ENCODE results near the gene OSBPL10. TPM values are rescaled to one million over a fixed set of nuclear protein-coding genes. Genes with fewer than 3 reads are reported as not detected.

The OSBPL10 gene
- total RNA-seq, 1 donor from 2014 or later = 24.4 TPM

DNA sequence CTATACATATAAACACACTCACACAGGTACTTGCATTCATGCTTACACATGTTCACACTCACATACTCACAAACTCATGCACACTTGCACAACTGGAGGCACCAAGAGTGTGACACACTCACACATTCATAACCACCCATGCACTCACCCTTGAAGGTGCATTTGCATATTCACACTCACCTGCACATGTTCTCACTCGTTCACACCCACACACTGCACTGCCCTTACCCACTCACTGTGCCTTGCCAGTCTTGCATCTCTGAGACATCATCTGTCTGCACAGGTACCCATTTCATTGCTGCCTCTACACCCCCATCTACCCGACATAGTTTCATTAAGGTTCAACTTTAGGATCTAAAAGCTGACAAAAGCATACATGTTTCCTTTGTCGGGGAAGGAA, 95.8 kb downstream of the OSBPL10 start:
- Mint-ChIP-seq H3K4me3 (no peak overlapping the region), H3K27ac (no peak overlapping the region), H3K36me3 (no peaks in the 10 kb centered on the region), H3K9me3 (peaks cover 5% of the 10 kb centered on the region), H3K4me1 (ENCODE audit: unreplicated experiment) (peaks cover 11% of the 10 kb centered on the region), H3K27me3 (no peaks in the 10 kb centered on the region)
- TF ChIP-seq CTCF (conservative IDR thresholded peaks at IDR 0.05) = no peak
- DNase-seq (ENCODE audit: extremely low spot score, unreplicated experiment) = no peak

DNA sequence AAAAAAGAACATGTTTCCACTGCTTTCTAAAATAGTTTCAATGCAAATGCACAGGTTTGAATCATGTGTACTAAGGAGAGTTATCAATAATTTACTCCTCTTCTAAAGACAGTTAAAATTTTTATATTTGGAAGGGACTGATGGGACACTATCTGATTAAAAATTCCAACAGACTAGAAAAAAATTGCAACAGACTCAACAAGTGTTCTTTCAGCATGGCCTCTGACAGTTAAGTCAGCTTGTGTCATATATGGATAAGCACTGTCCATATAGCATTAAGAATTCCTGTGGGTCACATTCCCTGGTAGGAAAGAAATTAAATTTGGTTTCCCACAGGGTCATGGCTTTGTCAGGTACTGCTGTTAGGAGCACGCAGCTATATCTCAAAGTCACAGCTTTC, 96.8 kb downstream of the OSBPL10 start:
- Mint-ChIP-seq H3K27me3 (no peaks in the 10 kb centered on the region), H3K27ac (no peak overlapping the region), H3K4me3 (no peak overlapping the region), H3K9me3 (peaks cover 5% of the 10 kb centered on the region), H3K4me1 (ENCODE audit: unreplicated experiment) (peaks cover 11% of the 10 kb centered on the region), H3K36me3 (no peaks in the 10 kb centered on the region)
- DNase-seq (ENCODE audit: extremely low spot score, unreplicated experiment) = no peak
- no peak for TF ChIP-seq CTCF (conservative IDR thresholded peaks at IDR 0.05)

DNA sequence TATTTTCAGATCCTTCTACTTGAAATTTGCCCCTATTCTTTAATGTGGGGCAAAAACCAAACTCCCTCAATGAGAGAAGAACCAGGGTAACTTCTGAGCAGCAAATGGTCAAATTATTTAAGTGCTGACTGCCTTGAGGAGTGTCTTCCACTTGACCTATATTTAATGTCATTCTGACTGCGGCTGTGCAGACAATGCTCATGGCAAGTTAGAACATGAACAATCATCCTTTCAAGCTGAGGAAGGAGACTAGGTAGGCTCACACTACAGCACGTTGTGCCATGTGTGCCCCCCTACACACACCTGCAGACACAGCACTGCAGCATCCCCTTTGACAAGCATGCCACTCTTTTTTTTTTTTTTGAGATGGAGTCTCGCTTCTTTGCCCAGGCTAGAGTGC, 98.2 kb downstream of the OSBPL10 start:
- H3K27ac Mint-ChIP-seq = no peak overlapping the region

DNA sequence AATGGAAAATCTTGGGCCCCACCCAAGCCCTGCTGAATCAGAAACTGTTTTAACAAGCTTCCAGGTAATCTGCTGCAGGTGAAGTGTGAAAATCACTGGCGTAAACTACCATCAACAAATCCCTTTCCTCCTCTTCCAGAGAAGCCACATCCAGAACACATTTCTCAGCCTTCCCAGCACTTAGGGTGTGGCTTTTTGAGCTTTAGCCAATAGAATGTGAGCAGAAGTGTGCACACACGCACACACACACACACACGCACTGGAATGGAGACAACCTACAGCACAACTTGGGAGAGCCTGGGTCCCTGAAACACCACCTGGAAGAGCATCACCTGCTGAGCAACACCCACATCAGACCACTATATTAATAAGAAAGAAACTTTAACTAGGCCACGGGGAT, 98.6 kb downstream of the OSBPL10 start:
- H3K9me3 Mint-ChIP-seq = peaks cover 5% of the 10 kb centered on the region
- no peak overlapping the region for H3K4me3 Mint-ChIP-seq
- DNase-seq (ENCODE audit: extremely low spot score, unreplicated experiment) = no peak
- no peak for TF ChIP-seq CTCF (conservative IDR thresholded peaks at IDR 0.05)
- H3K27me3 Mint-ChIP-seq = no peaks in the 10 kb centered on the region
- H3K27ac Mint-ChIP-seq = no peak overlapping the region
- H3K4me1 Mint-ChIP-seq (ENCODE audit: unreplicated experiment) = peaks cover 11% of the 10 kb centered on the region
- H3K36me3 Mint-ChIP-seq = no peaks in the 10 kb centered on the region

More for the DNA sequence above, 98.2 kb downstream of the OSBPL10 start:
- Mint-ChIP-seq H3K36me3 (no peaks in the 10 kb centered on the region), H3K27me3 (no peaks in the 10 kb centered on the region), H3K4me1 (ENCODE audit: unreplicated experiment) (peaks cover 11% of the 10 kb centered on the region), H3K9me3 (peaks cover 5% of the 10 kb centered on the region), H3K4me3 (no peak overlapping the region)
- DNase-seq (ENCODE audit: extremely low spot score, unreplicated experiment) = no peak
- TF ChIP-seq CTCF (conservative IDR thresholded peaks at IDR 0.05) = no peak

- TF ChIP-seq CTCF (conservative IDR thresholded peaks at IDR 0.05) = no peak
- Mint-ChIP-seq H3K36me3 (no peaks in the 10 kb centered on the region), H3K4me3 (no peak overlapping the region), H3K27me3 (no peaks in the 10 kb centered on the region), H3K9me3 (no peaks in the 10 kb centered on the region), H3K27ac (no peak overlapping the region), H3K4me1 (ENCODE audit: unreplicated experiment) (peaks cover 15% of the 10 kb centered on the region)
- no peak for DNase-seq (ENCODE audit: extremely low spot score, unreplicated experiment)
These were observed 100.5 kb downstream of the OSBPL10 start for GRCh38 chr3:31880482-31881078.

GRCh38 chr3:31880020-31880419, 101.0 kb downstream of the OSBPL10 start:
- no peaks in the 10 kb centered on the region for H3K27me3 Mint-ChIP-seq

More at GRCh38 chr3:31880020-31880419, 101.0 kb downstream of the OSBPL10 start:
- Mint-ChIP-seq H3K4me3 (no peak overlapping the region), H3K36me3 (no peaks in the 10 kb centered on the region), H3K4me1 (ENCODE audit: unreplicated experiment) (peaks cover 15% of the 10 kb centered on the region), H3K27ac (no peak overlapping the region), H3K9me3 (no peaks in the 10 kb centered on the region)
- TF ChIP-seq CTCF (conservative IDR thresholded peaks at IDR 0.05) = no peak
- DNase-seq (ENCODE audit: extremely low spot score, unreplicated experiment) = no peak

All from type B pancreatic cell (in vitro differentiated cells).